BE2C (cell line): ENCODE data around the gene TLE4.
A peak's percentile ranks its signal among the peaks of the same experiment; 100 is the strongest.

Experiments
- DNase-seq: peaks from one replicate; pipeline ENCODE4 v3.0.0-alpha.2; 2020
- H3K27me3 ChIP-seq: fragments of 250-450 bp; sonication (Bioruptor Pico); 2 replicates; pipeline ENCODE4 v1.5.1; 2020; ENCODE audit warnings: mild to moderate bottlenecking
- H3K36me3 ChIP-seq: fragments of 250-450 bp; sonication (Bioruptor Pico); 2 replicates; pipeline ENCODE4 v1.5.1; 2020; ENCODE audit warnings: mild to moderate bottlenecking
- H3K4me1 ChIP-seq: fragments of 250-450 bp; sonication (Bioruptor Pico); 2 replicates; pipeline ENCODE4 v1.5.1; 2020
- H3K4me3 ChIP-seq: 2 replicates; pipeline ENCODE4 v1.5.1; 2011; ENCODE audit warnings: low read depth, low read length
- H3K9me3 ChIP-seq: fragments of 250-450 bp; sonication (Bioruptor Pico); 2 replicates; pipeline ENCODE4 v1.5.1; 2020
- CTCF ChIP-seq: IDR thresholded peaks from 2 replicates; pipeline ENCODE4 v1.5.1; 2012; ENCODE audit warnings: mild to moderate bottlenecking, low read depth, low read length

TLE4 gene

GRCh38 chr9:79711874-79712273, 140.1 kb downstream of the TLE4 start:
- Histone ChIP-seq H3K4me3 (no peak overlapping the region), H3K4me1 (peaks cover 8% of the 10 kb centered on the region), H3K9me3 (no peaks in the 10 kb centered on the region), H3K36me3 (peaks cover 89% of the 10 kb centered on the region), H3K27me3 (no peaks in the 10 kb centered on the region)
- no peak for DNase-seq
- no peak for TF ChIP-seq CTCF

GRCh38 chr9:79719021-79719420, 147.3 kb downstream of the TLE4 start:
- no peaks in the 10 kb centered on the region for H3K27me3 ChIP-seq
- H3K4me1 ChIP-seq, result peaks cover 16% of the 10 kb centered on the region
- no peak overlapping the region for H3K4me3 ChIP-seq
- peak; percentile 21; the same call in 1 of the 2 replicates for TF ChIP-seq CTCF
- no peaks in the 10 kb centered on the region for H3K9me3 ChIP-seq
- DNase-seq, result peak; percentile 36
- H3K36me3 ChIP-seq, result peaks cover 91% of the 10 kb centered on the region

- Histone ChIP-seq H3K9me3 (no peaks in the 10 kb centered on the region), H3K4me1 (peaks cover 14% of the 10 kb centered on the region), H3K4me3 (no peak overlapping the region), H3K36me3 (peaks cover 90% of the 10 kb centered on the region), H3K27me3 (no peaks in the 10 kb centered on the region)
- TF ChIP-seq CTCF, result no peak
- DNase-seq, result peak; percentile 82
Measured at GRCh38 chr9:79719989-79720388, 148.2 kb downstream of the TLE4 start.

GRCh38 chr9:79731171-79731890, 159.6 kb downstream of the TLE4 start:
- Histone ChIP-seq H3K27me3 (no peaks in the 10 kb centered on the region), H3K36me3 (peaks cover 46% of the 10 kb centered on the region), H3K9me3 (no peaks in the 10 kb centered on the region), H3K4me1 (no peaks in the 10 kb centered on the region), H3K4me3 (no peak overlapping the region)
- no peak for DNase-seq
- TF ChIP-seq CTCF, result no peak

GRCh38 chr9:79735023-79735779, 163.4 kb downstream of the TLE4 start:
- no peak for TF ChIP-seq CTCF
- no peak for DNase-seq
- no peak overlapping the region for H3K4me3 ChIP-seq
- peaks cover 14% of the 10 kb centered on the region for H3K36me3 ChIP-seq
- H3K9me3 ChIP-seq, result no peaks in the 10 kb centered on the region
- H3K27me3 ChIP-seq, result no peaks in the 10 kb centered on the region
- no peaks in the 10 kb centered on the region for H3K4me1 ChIP-seq

GRCh38 chr9:79736051-79736450, 164.3 kb downstream of the TLE4 start:
- Histone ChIP-seq H3K27me3 (no peaks in the 10 kb centered on the region), H3K4me3 (no peak overlapping the region), H3K36me3 (peaks cover 8% of the 10 kb centered on the region; the same call in 1 of the 2 replicates), H3K9me3 (no peaks in the 10 kb centered on the region), H3K4me1 (no peaks in the 10 kb centered on the region)
- DNase-seq, result no peak
- TF ChIP-seq CTCF, result no peak
